Renal pelvis (tissue), 12 donors: ENCODE data around the gene MTHFD2. TPM values are rescaled to one million over a fixed set of nuclear protein-coding genes. Genes with fewer than 3 reads are reported as not detected.
A peak's percentile ranks its signal among the peaks of the same experiment; 100 is the strongest.
"Not testable (repeated sequence)": the region's sequence is repeated elsewhere in the genome, so short reads cannot be mapped to it uniquely, and the experiment has no call there.

Experiments used
- DNase-seq: peaks from one replicate; pipeline ENCODE4 v3.0.0-alpha.2; 2013
- long read RNA-seq, 16 experiments: transcript quantifications; one replicate each; lab custom pipeline, GENCODE V29; 2026
- polyA plus RNA-seq, 3 donors: library from polyadenylated mRNA; unstranded; fragments of 120-200 nt; gene quantifications; one replicate each; pipeline ENCODE4 v1.2.1, GENCODE V29; 2013; ENCODE audit not compliant: insufficient read length in 3 of 3

The MTHFD2 gene
- polyA plus RNA-seq: 10 to 100 TPM; 23.8 to 30.8 (median 25.4) TPM
- long read RNA-seq, donor 1, full-length matches to known transcripts: 12 of 20 reads
- long read RNA-seq, donor 1, partial matches to known transcripts: 8 of 20 reads
- long read RNA-seq, donor 1, other reads (novel, unspliced or antisense): 0 of 20 reads
- long read RNA-seq, donor 2, full-length matches to known transcripts: 14 of 14 reads
- long read RNA-seq, donor 2, partial matches to known transcripts: 0 of 14 reads
- long read RNA-seq, donor 2, other reads (novel, unspliced or antisense): 0 of 14 reads
- long read RNA-seq, donor 3, full-length matches to known transcripts: 5 of 10 reads
- long read RNA-seq, donor 3, partial matches to known transcripts: 5 of 10 reads
- long read RNA-seq, donor 3, other reads (novel, unspliced or antisense): 0 of 10 reads
- long read RNA-seq, donor 4, full-length matches to known transcripts: 10 of 10 reads
- long read RNA-seq, donor 4, partial matches to known transcripts: 0 of 10 reads
- long read RNA-seq, donor 4, other reads (novel, unspliced or antisense): 0 of 10 reads
- long read RNA-seq, donor 5, full-length matches to known transcripts: 8 of 13 reads
- long read RNA-seq, donor 5, partial matches to known transcripts: 5 of 13 reads
- long read RNA-seq, donor 5, other reads (novel, unspliced or antisense): 0 of 13 reads
- long read RNA-seq, donor 6, full-length matches to known transcripts: 9 of 9 reads
- long read RNA-seq, donor 6, partial matches to known transcripts: 0 of 9 reads
- long read RNA-seq, donor 6, other reads (novel, unspliced or antisense): 0 of 9 reads
- long read RNA-seq, donor 7, full-length matches to known transcripts: 7 of 13 reads
- long read RNA-seq, donor 7, partial matches to known transcripts: 6 of 13 reads
- long read RNA-seq, donor 7, other reads (novel, unspliced or antisense): 0 of 13 reads
- long read RNA-seq, donor 8, full-length matches to known transcripts: 3 of 3 reads
- long read RNA-seq, donor 8, partial matches to known transcripts: 0 of 3 reads
- long read RNA-seq, donor 8, other reads (novel, unspliced or antisense): 0 of 3 reads
- long read RNA-seq, donor 9, full-length matches to known transcripts: 4 of 11 reads
- long read RNA-seq, donor 9, partial matches to known transcripts: 7 of 11 reads
- long read RNA-seq, donor 9, other reads (novel, unspliced or antisense): 0 of 11 reads
- long read RNA-seq, donor 10, full-length matches to known transcripts: 6 of 6 reads
- long read RNA-seq, donor 10, partial matches to known transcripts: 0 of 6 reads
- long read RNA-seq, donor 10, other reads (novel, unspliced or antisense): 0 of 6 reads
- long read RNA-seq, donor 11, full-length matches to known transcripts: 4 of 4 reads
- long read RNA-seq, donor 11, partial matches to known transcripts: 0 of 4 reads
- long read RNA-seq, donor 11, other reads (novel, unspliced or antisense): 0 of 4 reads
- long read RNA-seq, donor 12, full-length matches to known transcripts: 3 of 126 reads
- long read RNA-seq, donor 12, partial matches to known transcripts: 112 of 126 reads
- long read RNA-seq, donor 12, other reads (novel, unspliced or antisense): 11 of 126 reads
- long read RNA-seq, donor 13, full-length matches to known transcripts: 5 of 5 reads
- long read RNA-seq, donor 13, partial matches to known transcripts: 0 of 5 reads
- long read RNA-seq, donor 13, other reads (novel, unspliced or antisense): 0 of 5 reads
- long read RNA-seq, donor 14: 0 reads
- long read RNA-seq, donor 15, full-length matches to known transcripts: 8 of 8 reads
- long read RNA-seq, donor 15, partial matches to known transcripts: 0 of 8 reads
- long read RNA-seq, donor 15, other reads (novel, unspliced or antisense): 0 of 8 reads
- long read RNA-seq, donor 16, full-length matches to known transcripts: 13 of 13 reads
- long read RNA-seq, donor 16, partial matches to known transcripts: 0 of 13 reads
- long read RNA-seq, donor 16, other reads (novel, unspliced or antisense): 0 of 13 reads

- DNase-seq: peak; percentile 90
Measured at GRCh38 chr2:74198461-74199274, at the start of gene MTHFD2. MTHFD2 (plus strand) TSS chr2:74198615; CDS start chr2:74198642, 27 bp downstream.

- no peak for DNase-seq
Measured at GRCh38 chr2:74149247-74149525, 49.2 kb upstream of the MTHFD2 start.

GRCh38 chr2:74149570-74150319, 48.7 kb upstream of the MTHFD2 start:
- no peak for DNase-seq

- no peak for DNase-seq
Measured at GRCh38 chr2:74152954-74153353, 45.5 kb upstream of the MTHFD2 start.

- no peak for DNase-seq
Measured at GRCh38 chr2:74155830-74156229, 42.6 kb upstream of the MTHFD2 start.

GRCh38 chr2:74162951-74163350, 35.5 kb upstream of the MTHFD2 start:
- no peak for DNase-seq

GRCh38 chr2:74164761-74165160, 33.7 kb upstream of the MTHFD2 start:
- no peak for DNase-seq

GRCh38 chr2:74168739-74169138, 29.7 kb upstream of the MTHFD2 start:
- no peak for DNase-seq

GRCh38 chr2:74174909-74175308, 23.5 kb upstream of the MTHFD2 start:
- DNase-seq: no peak

- no peak for DNase-seq
Measured at GRCh38 chr2:74177696-74178095, 20.7 kb upstream of the MTHFD2 start.

- DNase-seq: peak; percentile 99
Measured at GRCh38 chr2:74178211-74179062, 20.0 kb upstream of the MTHFD2 start, which contains the start of gene MOB1A. MOB1A (minus strand) TSS chr2:74178879; CDS start chr2:74178674, 205 bp downstream.

- DNase-seq: no peak
Measured at GRCh38 chr2:74179063-74179865, 19.2 kb upstream of the MTHFD2 start.

- DNase-seq: no peak
Measured at GRCh38 chr2:74181739-74182138, 16.7 kb upstream of the MTHFD2 start.

GRCh38 chr2:74183878-74184277, 14.5 kb upstream of the MTHFD2 start:
- DNase-seq: no peak

- DNase-seq: no peak
Measured at GRCh38 chr2:74186038-74186437, 12.4 kb upstream of the MTHFD2 start.

GRCh38 chr2:74186706-74187105, 11.7 kb upstream of the MTHFD2 start:
- DNase-seq: not testable (repeated sequence)
